Right lobe of liver (tissue), 6 donors: Measurements from ENCODE around the gene PRKAB1. TPM values are rescaled to one million over a fixed set of nuclear protein-coding genes. Genes with fewer than 3 reads are reported as not detected.

Experiments used
- ATAC-seq, 4 donors: fragments of 200-7000 bp; cut with Tn5 transposase; one replicate each; pipeline ENCODE4 v1.9.1; 2020; ENCODE audit warnings: mild to moderate bottlenecking in 4 of 4, moderate library complexity in 4 of 4
- DNase-seq, 3 donors: peaks; one replicate each; pipeline ENCODE4 v3.0.0-alpha.2; 2020
- H3K27ac ChIP-seq, 3 donors: fragments of 200-600 bp; one replicate each; pipeline ENCODE4 v1.8.0; 2022
- H3K27me3 ChIP-seq, 2 donors: fragments of 200-600 bp; one replicate each; pipeline ENCODE4 v1.8.0; 2022
- H3K36me3 ChIP-seq, 4 donors: fragments of 200-600 bp; sonication (generic) in 1 of 4; one replicate each; pipeline versions ENCODE4 v1.5.1 to v1.8.0; 2017 to 2022; ENCODE audit warnings: control low read depth in 1 of 4
- H3K4me1 ChIP-seq, 4 donors: fragments of 200-600 bp; sonication (generic) in 1 of 4; one replicate each; pipeline versions ENCODE4 v1.5.1 to v1.8.0; 2017 to 2022; ENCODE audit warnings: control low read depth in 1 of 4
- H3K4me3 ChIP-seq, 3 donors: fragments of 200-600 bp; one replicate each; pipeline ENCODE4 v1.8.0; 2022
- H3K9me3 ChIP-seq, 4 donors: fragments of 200-600 bp; sonication (generic) in 1 of 4; one replicate each; pipeline versions ENCODE4 v1.5.1 to v1.8.0; 2017 to 2022; ENCODE audit warnings: control low read depth in 1 of 4
- CTCF ChIP-seq, 4 donors: fragments of 200-600 bp in 3 of 4; fragments of 450-650 bp in 1 of 4; IDR thresholded peaks; one replicate each; pipeline versions ENCODE4 v1.5.1 to v1.8.0; 2016 to 2022; ENCODE audit warnings: antibody characterized with exemption in 4 of 4, mild to moderate bottlenecking in 2 of 4
- POLR2A ChIP-seq: fragments of 450-650 bp; IDR thresholded peaks from one replicate; pipeline ENCODE4 v1.6.1; 2017; ENCODE audit warnings: antibody characterized with exemption, mild to moderate bottlenecking
- WGBS: methylation state at CpG from one replicate; pipeline ENCODE4 v1.1.6; 2018; ENCODE audit warnings: low coverage, low lambda C conversion rate; ENCODE audit not compliant: insufficient coverage; ENCODE audit errors: missing lambda C conversion rate; 5-methylcytosine and 5-hydroxymethylcytosine counted together
- intact Hi-C, 2 donors: fragments of 100-400 bp; cut with DNase I; formaldehyde crosslinking; loops; one replicate each; pipeline versions ENCODE4 v1.11.2 to v1.14.1; 2022
- total RNA-seq, 6 experiments: library from RNA; depleted of rRNA in 2 of 6; stranded (reverse); fragments of >200 nt in 2 of 6; fragmentation: NEBNext Ultra II Directional in 3 of 6; extraction: Animal tissue kit (Norgen Biotek cat#: 25700) in 3 of 6; gene quantifications; one replicate each; pipeline versions ENCODE4 v1.1.0 to v1.2.4, GENCODE V29; 2016 to 2023
- donor health status: DM: no; HTN: yes; CAD: no.
- donor health status: DM: no; HTN: no; CAD: no.
- donor health status: DM: no; HTN: no; CAD: no.
- donor health status: DM: no; HTN: yes; CAD: no.
- donor health status: DM: no; HTN: yes; CAD: no.

PRKAB1 gene
- total RNA-seq, 6 experiments from 2014 or later: 8.2 to 17.1 (median 10.3) TPM

- TF ChIP-seq CTCF (IDR thresholded peaks at IDR 0.05) (no peak), POLR2A (peak; percentile 75)
- Histone ChIP-seq H3K27ac (peak overlapping the region; percentile 51 to 87 (median 86)), H3K27me3 (no peaks in the 10 kb centered on the region), H3K4me1 (peaks cover 0 to 74% (median 17%) of the 10 kb centered on the region in 4 donors), H3K9me3 (no peaks in the 10 kb centered on the region), H3K4me3 (peak overlapping the region in 2 of 3 donors; percentile 39 to 51), H3K36me3 (peaks cover 0 to 11% (median 2%) of the 10 kb centered on the region in 4 donors)
- peak in 1 of 3 donors; percentile 61 for DNase-seq
- intact Hi-C loops: no loop called here
- peak; percentile 45 to 76 (median 68) for ATAC-seq
- 22% methylated on average over 4 of the region's 4 CpGs for WGBS
These were observed 17.4 kb downstream of the PRKAB1 start for GRCh38 chr12:119685375-119685774.

DNA sequence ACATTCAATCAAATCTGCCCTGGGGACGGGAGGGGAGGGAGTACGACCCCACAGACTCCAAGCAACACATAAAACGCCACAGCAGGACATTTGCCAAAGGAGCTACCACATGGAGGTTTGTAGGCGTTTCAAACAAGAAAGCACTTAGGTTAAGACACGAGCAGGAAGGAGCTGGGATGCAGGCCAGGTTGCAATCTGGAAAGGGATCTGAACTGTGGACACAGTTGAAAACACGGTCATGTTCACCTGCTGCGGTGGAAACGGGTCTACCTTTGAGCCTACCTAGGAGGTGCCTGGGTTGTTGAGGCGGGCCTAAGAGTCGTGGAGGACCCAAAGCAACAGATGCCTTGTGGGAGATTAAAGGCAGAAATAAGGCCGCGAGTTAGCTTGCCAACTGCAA is 18.4 kb downstream of the PRKAB1 start:
- intact Hi-C loops: no loop called here
- peak overlapping the region; percentile 51 to 87 (median 86) for H3K27ac ChIP-seq
- peak; percentile 34 to 55 (median 44) for ATAC-seq
- peak; percentile 60 to 75 (median 75) for DNase-seq
- H3K4me3 ChIP-seq: no peak overlapping the region
- TF ChIP-seq CTCF (IDR thresholded peaks at IDR 0.05): no peak
- no peak for TF ChIP-seq POLR2A
- H3K4me1 ChIP-seq: peaks cover 0 to 69% (median 19%) of the 10 kb centered on the region in 4 donors
- peaks cover 0 to 1% (median 0%) of the 10 kb centered on the region in 4 donors for H3K36me3 ChIP-seq
- WGBS: 47% methylated on average over 11 of the region's 12 CpGs
- H3K9me3 ChIP-seq: no peaks in the 10 kb centered on the region
- no peaks in the 10 kb centered on the region for H3K27me3 ChIP-seq

DNA sequence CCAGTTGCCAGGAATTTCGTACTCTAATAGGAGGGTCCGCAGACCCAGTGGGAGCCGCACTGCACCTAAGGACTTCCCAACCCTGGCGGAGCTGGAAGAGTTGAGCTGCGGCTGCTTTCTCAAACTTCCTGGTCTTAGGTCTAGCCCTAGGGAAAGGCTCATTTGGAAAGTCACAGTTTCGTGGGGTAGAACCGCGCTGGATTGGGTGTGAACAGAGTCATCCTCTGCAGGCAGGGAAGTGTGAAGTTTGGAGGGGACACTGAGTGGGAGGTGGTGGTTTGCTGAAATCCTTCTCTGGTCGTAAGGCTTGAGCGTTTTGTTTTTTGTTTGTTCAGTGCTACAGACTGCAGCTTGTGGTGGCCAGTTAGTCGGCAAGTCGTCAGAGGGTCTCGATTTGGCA is 18.8 kb downstream of the PRKAB1 start:
- ATAC-seq (no peak), DNase-seq (no peak)
- Histone ChIP-seq H3K27ac (peak overlapping the region in 2 of 3 donors; percentile 86 to 87), H3K9me3 (no peaks in the 10 kb centered on the region), H3K36me3 (no peaks in the 10 kb centered on the region), H3K27me3 (no peaks in the 10 kb centered on the region), H3K4me1 (peaks cover 0 to 68% (median 21%) of the 10 kb centered on the region in 4 donors), H3K4me3 (no peak overlapping the region)
- intact Hi-C loops: no loop called here
- 95% methylated on average over 3 of the region's 13 CpGs for WGBS
- no peak for TF ChIP-seq CTCF (IDR thresholded peaks at IDR 0.05)
- TF ChIP-seq POLR2A: no peak

DNA sequence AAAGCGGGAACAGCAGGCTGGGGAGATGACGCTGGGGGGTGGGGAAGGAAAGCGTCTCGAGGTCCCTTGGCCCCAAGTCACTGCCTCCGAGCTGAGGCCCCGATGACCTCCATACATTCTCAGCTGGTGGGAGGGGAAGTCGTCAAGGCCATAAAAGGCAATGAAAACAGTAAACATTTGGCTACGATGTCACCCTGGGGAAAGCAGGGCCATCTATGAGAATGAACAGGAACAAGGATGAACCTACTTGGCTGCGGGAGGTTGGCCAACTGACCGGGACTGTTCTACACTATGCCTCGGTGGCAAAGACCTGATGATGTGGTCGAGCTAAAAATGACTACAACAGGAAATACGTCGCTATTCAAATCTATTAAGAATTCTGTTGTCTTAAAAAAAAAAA is 19.5 kb downstream of the PRKAB1 start:
- H3K27me3 ChIP-seq: no peaks in the 10 kb centered on the region
- intact Hi-C loops: no loop called here
- no peaks in the 10 kb centered on the region for H3K9me3 ChIP-seq
- no peak overlapping the region for H3K4me3 ChIP-seq
- ATAC-seq: no peak
- DNase-seq: no peak
- no peak for TF ChIP-seq POLR2A
- no peak for TF ChIP-seq CTCF (IDR thresholded peaks at IDR 0.05)
- WGBS: 43% methylated on average over 13 of the region's 14 CpGs
- H3K36me3 ChIP-seq: no peaks in the 10 kb centered on the region
- H3K4me1 ChIP-seq: peaks cover 0 to 62% (median 17%) of the 10 kb centered on the region in 4 donors
- peak overlapping the region in 1 of 3 donors; percentile 49 for H3K27ac ChIP-seq
